SK-N-SH treated with all-trans-retinoic acid at 6 μM for 48 hours (cell line): ENCODE results near the gene KRTAP10-3.

ENCODE experiments used
- ATAC-seq: fragments of 200-7000 bp; cut with Tn5 transposase; 3 replicates; pipeline ENCODE4 v1.9.1; 2020; ENCODE audit warnings: mild to moderate bottlenecking, moderate library complexity
- ARNTL ChIP-seq: fragments of 450-650 bp; formaldehyde crosslinking; IDR thresholded peaks from 2 replicates; pipeline ENCODE4 v1.5.0; 2020; ENCODE audit warnings: low read depth, mild to moderate bottlenecking, moderate library complexity, borderline replicate concordance
- BACH2 ChIP-seq: fragments of 250-450 bp; sonication (Bioruptor Pico); IDR thresholded peaks from 2 replicates; pipeline ENCODE4 v1.9.0; 2021; ENCODE audit warnings: mild to moderate bottlenecking, borderline replicate concordance
- CSDC2 ChIP-seq: fragments of 250-450 bp; sonication (Bioruptor Pico); IDR thresholded peaks from 2 replicates; pipeline ENCODE4 v1.5.0; 2020; ENCODE audit warnings: mild to moderate bottlenecking, moderate library complexity
- CSRNP3 ChIP-seq: fragments of 250-450 bp; sonication (Bioruptor Pico); IDR thresholded peaks from 2 replicates; pipeline ENCODE4 v1.5.1; 2021; ENCODE audit warnings: mild to moderate bottlenecking, moderate library complexity
- ESRRG ChIP-seq: fragments of 250-450 bp; sonication (Bioruptor Pico); IDR thresholded peaks from 2 replicates; pipeline ENCODE4 v1.6.1; 2021; ENCODE audit warnings: mild to moderate bottlenecking
- GLIS3 ChIP-seq: fragments of 250-450 bp; sonication (Bioruptor Pico); IDR thresholded peaks from 2 replicates; pipeline ENCODE4 v1.5.0; 2020; ENCODE audit warnings: mild to moderate bottlenecking, moderate library complexity
- ISL1 ChIP-seq: fragments of 250-450 bp; sonication (Bioruptor Pico); IDR thresholded peaks from 2 replicates; pipeline ENCODE4 v2.1.2; 2022; ENCODE audit warnings: mild to moderate bottlenecking, moderate library complexity
- PATZ1 ChIP-seq: fragments of 250-450 bp; sonication (Bioruptor Pico); IDR thresholded peaks from 2 replicates; pipeline ENCODE4 v1.8.0; 2020; ENCODE audit warnings: mild to moderate bottlenecking, moderate library complexity, borderline replicate concordance
- POU6F1 ChIP-seq: fragments of 250-450 bp; sonication (Bioruptor Pico); IDR thresholded peaks from 2 replicates; pipeline ENCODE4 v1.8.0; 2021; ENCODE audit warnings: low read depth, mild to moderate bottlenecking, moderate library complexity, borderline replicate concordance
- PPARA ChIP-seq: fragments of 250-450 bp; sonication (Bioruptor Pico); IDR thresholded peaks from 2 replicates; pipeline ENCODE4 v1.5.0; 2020; ENCODE audit warnings: mild to moderate bottlenecking, borderline replicate concordance
- RARB ChIP-seq: fragments of 250-450 bp; sonication (Bioruptor Pico); IDR thresholded peaks from 2 replicates; pipeline ENCODE4 v1.8.0; 2021; ENCODE audit warnings: mild to moderate bottlenecking, moderate library complexity
- TCF4 ChIP-seq: fragments of 250-450 bp; sonication (Bioruptor Pico); IDR thresholded peaks from 2 replicates; pipeline ENCODE4 v1.8.0; 2021; ENCODE audit warnings: mild to moderate bottlenecking, moderate library complexity, borderline replicate concordance
- TOX ChIP-seq: fragments of 250-450 bp; sonication (Bioruptor Pico); IDR thresholded peaks from 2 replicates; pipeline ENCODE4 v1.8.0; 2021; ENCODE audit warnings: mild to moderate bottlenecking, moderate library complexity, borderline replicate concordance
- TSHZ2 ChIP-seq: fragments of 250-450 bp; sonication (Bioruptor Pico); IDR thresholded peaks from 2 replicates; pipeline ENCODE4 v1.5.0; 2020; ENCODE audit warnings: mild to moderate bottlenecking, moderate library complexity
- ZC3H10 ChIP-seq: fragments of 250-450 bp; sonication (Bioruptor Pico); IDR thresholded peaks from 2 replicates; pipeline ENCODE4 v1.5.1; 2021; ENCODE audit warnings: mild to moderate bottlenecking, moderate library complexity
- ZFP30 ChIP-seq: fragments of 450-650 bp; formaldehyde crosslinking; IDR thresholded peaks from 2 replicates; pipeline ENCODE4 v1.5.0; 2022; ENCODE audit warnings: mild to moderate bottlenecking, moderate library complexity
- ZNF565 ChIP-seq: fragments of 450-650 bp; formaldehyde crosslinking; conservative IDR thresholded peaks from 2 replicates; pipeline ENCODE4 v1.5.0; 2020; ENCODE audit warnings: low read depth, mild to moderate bottlenecking, moderate library complexity
- ZNF70 ChIP-seq: fragments of 450-650 bp; formaldehyde crosslinking; IDR thresholded peaks from 2 replicates; pipeline ENCODE4 v1.5.0; 2020; ENCODE audit warnings: mild to moderate bottlenecking, moderate library complexity
- ZNF8 ChIP-seq: fragments of 450-650 bp; formaldehyde crosslinking; IDR thresholded peaks from 2 replicates; pipeline ENCODE4 v1.5.0; 2020; ENCODE audit warnings: mild to moderate bottlenecking, moderate library complexity

KRTAP10-3 gene

GRCh38 chr21:44568667-44569556 is 10.3 kb upstream of the KRTAP10-3 start (continued):
- TF ChIP-seq ZC3H10 (CRISPR knock-in tag) (no peak), RARB (no peak), ZFP30 (CRISPR knock-in tag) (no peak), BACH2 (CRISPR knock-in tag) (no peak)
- TF ChIP-seq, all 23 proteins: peak for 0

- no peak for TF ChIP-seq ESRRG (CRISPR knock-in tag)
- no peak for TF ChIP-seq ZFP30 (CRISPR knock-in tag)
- no peak for TF ChIP-seq ZNF565 (CRISPR knock-in tag)
- no peak for TF ChIP-seq ZC3H10 (CRISPR knock-in tag)
- TF ChIP-seq TOX = no peak
- TF ChIP-seq PPARA (CRISPR knock-in tag) = no peak
- no peak for TF ChIP-seq GLIS3 (CRISPR knock-in tag)
- no peak for TF ChIP-seq CSDC2
- no peak for TF ChIP-seq PATZ1 (CRISPR knock-in tag)
- TF ChIP-seq ZNF70 = no peak
- TF ChIP-seq ISL1 (CRISPR knock-in tag) = no peak
- no peak for TF ChIP-seq ARNTL (CRISPR knock-in tag)
- TF ChIP-seq TSHZ2 (CRISPR knock-in tag) = no peak
- TF ChIP-seq ZNF8 = no peak
- TF ChIP-seq POU6F1 = no peak
- no peak for TF ChIP-seq CSRNP3
- TF ChIP-seq RARB = no peak
- TF ChIP-seq, all 23 proteins: peak for 0
- no peak for ATAC-seq
Measured at GRCh38 chr21:44568261-44568660, 9.7 kb upstream of the KRTAP10-3 start.

GRCh38 chr21:44567481-44568171 is 9.0 kb upstream of the KRTAP10-3 start:
- ATAC-seq = no peak
- TF ChIP-seq BACH2 (CRISPR knock-in tag) = no peak
- no peak for TF ChIP-seq CSRNP3
- TF ChIP-seq ISL1 (CRISPR knock-in tag) = no peak
- no peak for TF ChIP-seq CSDC2
- TF ChIP-seq TCF4 = no peak
- no peak for TF ChIP-seq PATZ1 (CRISPR knock-in tag)
- TF ChIP-seq ZNF565 (CRISPR knock-in tag) = no peak
- TF ChIP-seq GLIS3 (CRISPR knock-in tag) = no peak
- no peak for TF ChIP-seq POU6F1
